Cardiac fibroblast (primary cell): ENCODE results near the gene MAGI1.

Source experiments
- DNase-seq, 2 donors: peaks; one replicate each; pipeline versions ENCODE4 v3.0.0 to v3.0.0-alpha.2; 2010; ENCODE audit warnings: low read depth in 2 of 2
- H3K4me3 ChIP-seq, 2 donors: replicated peaks in 1 of 2; 1 replicate in 1 of 2; 2 replicates in 1 of 2; pipeline ENCODE4 v1.5.1; 2011; ENCODE audit warnings: low read depth in 2 of 2, low read length in 2 of 2, mild to moderate bottlenecking in 2 of 2, moderate library complexity in 1 of 2
- CTCF ChIP-seq: IDR thresholded peaks from one replicate; pipeline ENCODE4 v1.5.1; 2011; ENCODE audit warnings: low read depth, mild to moderate bottlenecking, low read length, inconsistent platforms

MAGI1 gene

GRCh38 chr3:66038726-66039589 is at the start of gene MAGI1:
Gene MAGI1 (minus strand): TSS chr3:66038918. CDS start chr3:66038308, 610 bp downstream.
- TF ChIP-seq CTCF: no peak
- peak within 1 kb of the TSS; percentile 74 to 81 for H3K4me3 ChIP-seq

GRCh38 chr3:66083784-66084213 is 45.1 kb upstream of the MAGI1 start:
- TF ChIP-seq CTCF: no peak
- no peak overlapping the region for H3K4me3 ChIP-seq
- no peak for DNase-seq

More at GRCh38 chr3:66038726-66039589, at the start of gene MAGI1:
- peak; percentile 96 to 98 for DNase-seq

- TF ChIP-seq CTCF: no peak
- DNase-seq: no peak
Measured at GRCh38 chr3:66083096-66083678, 44.5 kb upstream of the MAGI1 start.

GRCh38 chr3:66082679-66083078 is 44.0 kb upstream of the MAGI1 start:
- no peak for TF ChIP-seq CTCF
- peak in 1 of 2 donors; percentile 10 for DNase-seq
- H3K4me3 ChIP-seq: no peak overlapping the region

More at GRCh38 chr3:66083096-66083678, 44.5 kb upstream of the MAGI1 start:
- H3K4me3 ChIP-seq: no peak overlapping the region

- DNase-seq: no peak
- H3K4me3 ChIP-seq: no peak overlapping the region
- TF ChIP-seq CTCF: no peak
Measured at GRCh38 chr3:66080167-66080566, 41.4 kb upstream of the MAGI1 start.

- TF ChIP-seq CTCF: no peak
- no peak for DNase-seq
- H3K4me3 ChIP-seq: no peak overlapping the region
Measured at GRCh38 chr3:66077973-66078372, 39.3 kb upstream of the MAGI1 start.
